ENCODE data around the gene AOPEP.

Gene AOPEP

GRCh38 chr9:94908011-94908563 lies 181.6 kb downstream of the AOPEP start:
- Histone ChIP-seq H3K4me1 (ENCODE audit: insufficient read depth, low read length, poor library complexity, severe bottlenecking) (peaks cover 4% of the 10 kb centered on the region), H3K27me3 (ENCODE audit: insufficient read depth, low read length, poor library complexity, severe bottlenecking) (no peaks in the 10 kb centered on the region), H3K36me3 (ENCODE audit: insufficient read depth, low read length) (no peaks in the 10 kb centered on the region), H3K4me2 (ENCODE audit: low read depth, low read length, poor library complexity, severe bottlenecking) (no peak overlapping the region), H3K9me3 (ENCODE audit: insufficient read depth, low read depth, low read length) (no peaks in the 10 kb centered on the region), H3K9ac (ENCODE audit: low read depth, low read length, poor library complexity, severe bottlenecking) (no peak overlapping the region), H3F3A (ENCODE audit: low read depth) (no peaks in the 10 kb centered on the region), H4K20me1 (ENCODE audit: insufficient read depth, low read length, poor library complexity, severe bottlenecking) (no peaks in the 10 kb centered on the region), H2AFZ (ENCODE audit: low read length) (no peak overlapping the region), H3K79me2 (ENCODE audit: insufficient read depth, low read length) (no peaks in the 10 kb centered on the region), H3K9me2 (replicated peaks; ENCODE audit: low read depth, low read length) (no peaks in the 10 kb centered on the region), H3K4me3 (ENCODE audit: low read length, poor library complexity, severe bottlenecking) (no peak overlapping the region)
- TF ChIP-seq EZH2phosphoT487 (IDR thresholded peaks at IDR 0.05; ENCODE audit: borderline replicate concordance) = no peak
- TF ChIP-seq, protein P1, sequence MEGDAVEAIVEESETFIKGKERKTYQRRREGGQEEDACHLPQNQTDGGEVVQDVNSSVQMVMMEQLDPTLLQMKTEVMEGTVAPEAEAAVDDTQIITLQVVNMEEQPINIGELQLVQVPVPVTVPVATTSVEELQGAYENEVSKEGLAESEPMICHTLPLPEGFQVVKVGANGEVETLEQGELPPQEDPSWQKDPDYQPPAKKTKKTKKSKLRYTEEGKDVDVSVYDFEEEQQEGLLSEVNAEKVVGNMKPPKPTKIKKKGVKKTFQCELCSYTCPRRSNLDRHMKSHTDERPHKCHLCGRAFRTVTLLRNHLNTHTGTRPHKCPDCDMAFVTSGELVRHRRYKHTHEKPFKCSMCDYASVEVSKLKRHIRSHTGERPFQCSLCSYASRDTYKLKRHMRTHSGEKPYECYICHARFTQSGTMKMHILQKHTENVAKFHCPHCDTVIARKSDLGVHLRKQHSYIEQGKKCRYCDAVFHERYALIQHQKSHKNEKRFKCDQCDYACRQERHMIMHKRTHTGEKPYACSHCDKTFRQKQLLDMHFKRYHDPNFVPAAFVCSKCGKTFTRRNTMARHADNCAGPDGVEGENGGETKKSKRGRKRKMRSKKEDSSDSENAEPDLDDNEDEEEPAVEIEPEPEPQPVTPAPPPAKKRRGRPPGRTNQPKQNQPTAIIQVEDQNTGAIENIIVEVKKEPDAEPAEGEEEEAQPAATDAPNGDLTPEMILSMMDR (conservative IDR thresholded peaks at IDR 0.05; ENCODE audit: low read length) = no peak

DNA sequence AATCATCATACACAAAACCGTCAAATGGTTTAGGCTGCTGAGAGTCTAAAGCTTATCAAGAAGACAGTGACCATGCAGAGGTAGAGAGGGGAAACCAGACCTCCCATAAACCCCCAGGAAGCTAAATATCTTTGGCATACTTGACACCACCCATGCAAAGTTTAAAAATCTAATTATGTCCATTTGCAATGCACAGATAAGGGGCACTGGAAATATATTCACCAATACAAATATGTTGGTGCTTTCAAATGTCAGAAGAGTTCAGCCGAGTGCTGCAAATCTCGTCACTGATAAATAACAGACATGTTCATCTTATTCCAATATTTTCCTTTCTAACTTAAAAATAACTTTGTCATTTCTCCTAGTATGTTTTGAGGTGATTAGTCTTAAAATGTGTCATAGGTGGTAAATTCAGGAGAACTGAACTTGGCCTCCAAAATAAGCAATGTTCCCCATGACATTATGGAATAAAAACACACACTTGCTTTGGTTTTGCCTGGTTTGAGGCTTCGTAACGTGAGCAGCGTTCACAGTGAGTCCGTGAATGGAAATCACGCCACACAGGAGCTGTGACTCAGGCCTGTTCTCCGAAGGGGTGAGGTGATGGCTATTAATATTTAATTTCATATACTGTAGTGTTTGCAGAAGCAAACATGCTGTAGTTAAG lies 182.2 kb downstream of the AOPEP start:
- TF ChIP-seq EZH2phosphoT487 (IDR thresholded peaks at IDR 0.05; ENCODE audit: borderline replicate concordance) = no peak
- TF ChIP-seq, protein P1 (conservative IDR thresholded peaks at IDR 0.05; ENCODE audit: low read length) = no peak
- H3K4me2 ChIP-seq (ENCODE audit: low read depth, low read length, poor library complexity, severe bottlenecking) = no peak overlapping the region
- H3K9me2 ChIP-seq (replicated peaks; ENCODE audit: low read depth, low read length) = no peaks in the 10 kb centered on the region
- no peaks in the 10 kb centered on the region for H3K36me3 ChIP-seq (ENCODE audit: insufficient read depth, low read length)
- no peak overlapping the region for H2AFZ ChIP-seq (ENCODE audit: low read length)
- H3K4me1 ChIP-seq (ENCODE audit: insufficient read depth, low read length, poor library complexity, severe bottlenecking) = peaks cover 4% of the 10 kb centered on the region
- H3K9me3 ChIP-seq (ENCODE audit: insufficient read depth, low read depth, low read length) = no peaks in the 10 kb centered on the region
- no peaks in the 10 kb centered on the region for H3K79me2 ChIP-seq (ENCODE audit: insufficient read depth, low read length)
- no peaks in the 10 kb centered on the region for H3K27me3 ChIP-seq (ENCODE audit: insufficient read depth, low read length, poor library complexity, severe bottlenecking)
- no peak overlapping the region for H3K4me3 ChIP-seq (ENCODE audit: low read length, poor library complexity, severe bottlenecking)
- H3F3A ChIP-seq (ENCODE audit: low read depth) = no peaks in the 10 kb centered on the region
- H4K20me1 ChIP-seq (ENCODE audit: insufficient read depth, low read length, poor library complexity, severe bottlenecking) = no peaks in the 10 kb centered on the region
- no peak overlapping the region for H3K9ac ChIP-seq (ENCODE audit: low read depth, low read length, poor library complexity, severe bottlenecking)

- H3K4me2 ChIP-seq (ENCODE audit: low read depth, low read length, poor library complexity, severe bottlenecking) = no peak overlapping the region
- H3F3A ChIP-seq (ENCODE audit: low read depth) = no peaks in the 10 kb centered on the region
- no peaks in the 10 kb centered on the region for H3K9me2 ChIP-seq (replicated peaks; ENCODE audit: low read depth, low read length)
- no peaks in the 10 kb centered on the region for H3K36me3 ChIP-seq (ENCODE audit: insufficient read depth, low read length)
- no peak overlapping the region for H3K9ac ChIP-seq (ENCODE audit: low read depth, low read length, poor library complexity, severe bottlenecking)
- H2AFZ ChIP-seq (ENCODE audit: low read length) = no peak overlapping the region
- H3K27me3 ChIP-seq (ENCODE audit: insufficient read depth, low read length, poor library complexity, severe bottlenecking) = no peaks in the 10 kb centered on the region
- no peaks in the 10 kb centered on the region for H3K79me2 ChIP-seq (ENCODE audit: insufficient read depth, low read length)
- H4K20me1 ChIP-seq (ENCODE audit: insufficient read depth, low read length, poor library complexity, severe bottlenecking) = no peaks in the 10 kb centered on the region
- H3K9me3 ChIP-seq (ENCODE audit: insufficient read depth, low read depth, low read length) = no peaks in the 10 kb centered on the region
- H3K4me3 ChIP-seq (ENCODE audit: low read length, poor library complexity, severe bottlenecking) = no peak overlapping the region
- H3K4me1 ChIP-seq (ENCODE audit: insufficient read depth, low read length, poor library complexity, severe bottlenecking) = peaks cover 4% of the 10 kb centered on the region
- TF ChIP-seq EZH2phosphoT487 (IDR thresholded peaks at IDR 0.05; ENCODE audit: borderline replicate concordance) = no peak
- TF ChIP-seq, protein P1 (conservative IDR thresholded peaks at IDR 0.05; ENCODE audit: low read length) = no peak
Measured at GRCh38 chr9:94909250-94909894, 182.9 kb downstream of the AOPEP start.
